SK-N-MC (cell line): ENCODE data around the gene KIF26B.

Experiments used
- EZH2 ChIP-seq: fragments of 200-600 bp; sonication (generic); IDR thresholded peaks from one replicate; pipeline ENCODE4 v1.6.1; 2017; ENCODE audit warnings: antibody characterized with exemption
- FOXP2 ChIP-seq: optimal IDR thresholded peaks from 2 replicates; pipeline ENCODE3; 2011; ENCODE audit warnings: mild to moderate bottlenecking, moderate library complexity; ENCODE audit not compliant: insufficient read depth; ENCODE audit errors: extremely low read length, control extremely low read depth
- POLR2AphosphoS5 ChIP-seq: IDR thresholded peaks from 2 replicates; pipeline ENCODE4 v1.6.1; 2012; ENCODE audit warnings: mild to moderate bottlenecking, low read depth, low read length, borderline replicate concordance

DNA sequence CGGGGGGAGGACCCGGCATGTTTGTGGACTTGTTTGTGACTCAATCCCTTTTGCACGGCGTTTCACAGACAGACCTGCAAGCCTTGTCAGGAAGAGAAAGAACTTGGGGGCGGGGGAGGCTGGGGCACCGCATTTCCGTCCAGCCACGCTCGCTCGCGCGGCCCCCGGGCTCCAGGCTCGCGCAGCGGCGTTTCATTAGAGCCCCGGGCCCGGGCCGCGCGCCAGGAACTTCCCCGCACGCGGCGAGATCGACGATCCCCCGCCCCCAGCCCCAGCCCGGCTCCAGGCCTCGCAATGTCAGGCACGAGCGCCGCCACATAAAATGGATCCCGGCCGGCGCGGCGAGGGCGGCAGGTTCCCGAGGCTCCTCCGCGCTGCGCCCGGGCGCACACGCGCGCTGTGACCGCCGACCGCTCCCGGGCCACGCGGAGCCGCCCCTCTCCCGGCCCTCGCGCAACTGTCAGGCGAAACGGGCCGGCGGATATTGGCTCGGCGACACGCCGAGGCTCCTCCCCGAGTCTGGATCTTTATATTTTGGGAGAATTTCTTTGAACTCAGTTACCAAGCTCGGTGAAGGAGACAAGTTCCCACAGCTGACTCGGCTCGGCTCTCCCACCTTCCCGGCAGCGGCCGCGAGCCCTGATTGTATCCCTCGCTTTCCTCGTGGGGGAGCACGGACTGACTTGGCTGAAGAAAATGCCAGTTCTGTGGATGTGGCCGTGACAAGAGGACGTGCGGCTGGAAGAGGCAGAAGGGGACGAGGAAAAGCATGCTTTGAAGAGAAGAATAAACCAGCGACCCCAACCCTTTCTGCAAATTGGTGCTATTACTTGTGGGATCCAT is at the start of gene KIF26B:
- TF ChIP-seq FOXP2 (no peak), POLR2AphosphoS5 (no peak), EZH2 (no peak)
